Gastrocnemius medialis (tissue), 4 donors: ENCODE results near the gene HOXC13. TPM values are rescaled to one million over a fixed set of nuclear protein-coding genes. Genes with fewer than 3 reads are reported as not detected.
A peak's percentile ranks its signal among the peaks of the same experiment; 100 is the strongest.

Source experiments
- ATAC-seq, 2 donors: fragments of 150-250 bp; one replicate each; pipeline ENCODE4 v1.9.1; 2016
- DNase-seq, 2 donors: peaks; one replicate each; pipeline ENCODE4 v3.0.0-alpha.2; 2019
- H3K27ac ChIP-seq, 4 donors: fragments of 200-600 bp; sonication (generic); 1 replicate in 1 of 4; 2 replicates in 3 of 4; pipeline ENCODE4 v1.5.1; 2016 to 2018; ENCODE audit warnings: mild to moderate bottlenecking in 2 of 4, moderate library complexity in 1 of 4
- H3K27me3 ChIP-seq, 3 donors: fragments of 200-600 bp; sonication (generic) in 2 of 3; 1 replicate in 1 of 3; 2 replicates in 2 of 3; pipeline versions ENCODE4 v1.5.1 to v1.6.0; 2016 to 2019; ENCODE audit warnings: mild to moderate bottlenecking in 1 of 3, moderate library complexity in 1 of 3
- H3K36me3 ChIP-seq, 2 donors: fragments of 200-600 bp; sonication (generic) in 1 of 2; one replicate each; pipeline ENCODE4 v1.5.1; 2017 to 2018
- H3K4me1 ChIP-seq, 2 donors: fragments of 200-600 bp; sonication (generic) in 1 of 2; one replicate each; pipeline ENCODE4 v1.5.1; 2016 to 2017; ENCODE audit warnings: mild to moderate bottlenecking in 2 of 2
- H3K4me3 ChIP-seq, 4 donors: fragments of 200-600 bp; sonication (generic) in 3 of 4; 1 replicate in 1 of 4; 2 replicates in 3 of 4; pipeline ENCODE4 v1.5.1; 2016 to 2019; ENCODE audit warnings: mild to moderate bottlenecking in 2 of 4
- H3K9me3 ChIP-seq, 3 donors: fragments of 200-600 bp; sonication (generic) in 2 of 3; 1 replicate in 1 of 3; 2 replicates in 2 of 3; pipeline ENCODE4 v1.5.1; 2016 to 2019
- CTCF ChIP-seq, 5 experiments: fragments of 450-650 bp in 3 of 5; fragments of 200-600 bp in 2 of 5; sonication (generic) in 2 of 5; IDR thresholded peaks in 4 of 5; conservative IDR thresholded peaks in 1 of 5; 1 replicate in 4 of 5; 2 replicates in 1 of 5; pipeline ENCODE4 v1.5.1; 2016 to 2019; ENCODE audit warnings: antibody characterized with exemption in 5 of 5, mild to moderate bottlenecking in 3 of 5, moderate library complexity in 3 of 5
- POLR2A ChIP-seq, 2 donors: fragments of 450-650 bp; IDR thresholded peaks; one replicate each; pipeline ENCODE4 v1.6.1; 2017; ENCODE audit warnings: antibody characterized with exemption in 2 of 2, mild to moderate bottlenecking in 2 of 2, moderate library complexity in 2 of 2
- in situ Hi-C, 4 donors: fragments of 200-750 bp; cut with MboI; loops; one replicate each; pipeline versions ENCODE4 v1.15.0 to v1.8.0; 2017; ENCODE audit warnings: low sequenced_read_pairs in 4 of 4
- intact Hi-C: fragments of 100-400 bp; cut with DNase I; formaldehyde crosslinking; loops from one replicate; pipeline ENCODE4 v1.15.1; 2023; ENCODE audit warnings: low total_unique reads
- total RNA-seq, 4 donors: library from RNA; depleted of rRNA; stranded (reverse); fragments of >200 nt; gene quantifications; one replicate each; pipeline versions ENCODE4 v1.1.0 to v1.2.3, GENCODE V29; 2016

HOXC13 gene
- total RNA-seq, 4 donors from 2014 or later, result 0.10 to 0.33 TPM; not detected in 2

- H3K4me1 ChIP-seq, result peaks cover 7 to 36% of the 10 kb centered on the region in 2 donors
- peaks cover 92 to 100% (median 95%) of the 10 kb centered on the region in 3 donors for H3K27me3 ChIP-seq
- DNase-seq, result peak in 1 of 2 donors; percentile 55
- peak; percentile 32 to 37 for ATAC-seq
- intact Hi-C loops, result no loop called here
- peak within 1 kb of the TSS; percentile 55 to 64 (median 61) for H3K4me3 ChIP-seq
- peak within 1 kb of the TSS; percentile 67 to 81 (median 76) for H3K27ac ChIP-seq
- no peaks in the 10 kb centered on the region for H3K9me3 ChIP-seq
- in situ Hi-C loops, result loop anchor here in 3 of 4 donors (25.0 kb wide), 3 partner anchors 238 to 1738 kb away; partner anchors contain the start of genes GPR84 (in 2 of the 3), BLOC1S1 (in 1 of the 3), ITGA7 (in 1 of the 3) and RDH5 (in 1 of the 3)
- H3K36me3 ChIP-seq, result no peaks in the 10 kb centered on the region
- TF ChIP-seq POLR2A (IDR thresholded peaks at IDR 0.05) (peak in 1 of 2 donors; percentile 13), CTCF (IDR thresholded peaks at IDR 0.05 in 4 of 5, conservative IDR thresholded peaks at IDR 0.05 in 1 of 5) (no peak)
These were observed 35.7 kb downstream of the HOXC13 start, which contains the start of gene HOTAIR for GRCh38 chr12:53974084-53975063. Gene HOTAIR (minus strand): TSS chr12:53974954.

GRCh38 chr12:53975064-53975471 lies 36.4 kb downstream of the HOXC13 start:
- peak overlapping the region; percentile 55 to 64 (median 61) for H3K4me3 ChIP-seq
- ATAC-seq (no peak), DNase-seq (no peak)
- no peaks in the 10 kb centered on the region for H3K9me3 ChIP-seq
- TF ChIP-seq CTCF (IDR thresholded peaks at IDR 0.05 in 4 of 5, conservative IDR thresholded peaks at IDR 0.05 in 1 of 5), result no peak
- TF ChIP-seq POLR2A (IDR thresholded peaks at IDR 0.05), result no peak
- peak overlapping the region; percentile 67 to 81 (median 76) for H3K27ac ChIP-seq
- intact Hi-C loops, result no loop called here
- in situ Hi-C loops, result loop anchor here in 3 of 4 donors (25.0 kb wide), 3 partner anchors 237 to 1737 kb away; partner anchors contain the start of genes GPR84 (in 2 of the 3), BLOC1S1 (in 1 of the 3), ITGA7 (in 1 of the 3) and RDH5 (in 1 of the 3)
- peaks cover 7 to 36% of the 10 kb centered on the region in 2 donors for H3K4me1 ChIP-seq
- H3K27me3 ChIP-seq, result peaks cover 85 to 98% (median 95%) of the 10 kb centered on the region in 3 donors
- no peaks in the 10 kb centered on the region for H3K36me3 ChIP-seq

- ATAC-seq, result no peak
- intact Hi-C loops, result no loop called here
These were observed 37.0 kb downstream of the HOXC13 start for GRCh38 chr12:53975479-53976152.

More at GRCh38 chr12:53975479-53976152, 37.0 kb downstream of the HOXC13 start:
- peak overlapping the region; percentile 67 to 81 (median 76) for H3K27ac ChIP-seq
- H3K4me1 ChIP-seq, result peaks cover 7 to 36% of the 10 kb centered on the region in 2 donors
- in situ Hi-C loops, result loop anchor here in 3 of 4 donors (25.0 kb wide), 3 partner anchors 237 to 1737 kb away; partner anchors contain the start of genes GPR84 (in 2 of the 3), BLOC1S1 (in 1 of the 3), ITGA7 (in 1 of the 3) and RDH5 (in 1 of the 3)
- no peak for DNase-seq
- peaks cover 79 to 95% (median 93%) of the 10 kb centered on the region in 3 donors for H3K27me3 ChIP-seq
- TF ChIP-seq CTCF (IDR thresholded peaks at IDR 0.05 in 4 of 5, conservative IDR thresholded peaks at IDR 0.05 in 1 of 5) (no peak), POLR2A (IDR thresholded peaks at IDR 0.05) (no peak)
- H3K4me3 ChIP-seq, result peak overlapping the region; percentile 55 to 64 (median 61)
- H3K9me3 ChIP-seq, result no peaks in the 10 kb centered on the region
- no peaks in the 10 kb centered on the region for H3K36me3 ChIP-seq
